Neural progenitor cell (in vitro differentiated cells): ENCODE results near the gene HLA-E.

Source experiments
- CTCF ChIP-seq: fragments of 200-600 bp; sonication (generic); IDR thresholded peaks from 2 replicates; pipeline ENCODE4 v1.5.1; 2017; ENCODE audit warnings: antibody characterized with exemption, mild to moderate bottlenecking
- EZH2 ChIP-seq: fragments of 200-600 bp; sonication (generic); IDR thresholded peaks from 2 replicates; pipeline ENCODE4 v1.6.1; 2017; ENCODE audit warnings: antibody characterized with exemption, mild to moderate bottlenecking, moderate library complexity

DNA sequence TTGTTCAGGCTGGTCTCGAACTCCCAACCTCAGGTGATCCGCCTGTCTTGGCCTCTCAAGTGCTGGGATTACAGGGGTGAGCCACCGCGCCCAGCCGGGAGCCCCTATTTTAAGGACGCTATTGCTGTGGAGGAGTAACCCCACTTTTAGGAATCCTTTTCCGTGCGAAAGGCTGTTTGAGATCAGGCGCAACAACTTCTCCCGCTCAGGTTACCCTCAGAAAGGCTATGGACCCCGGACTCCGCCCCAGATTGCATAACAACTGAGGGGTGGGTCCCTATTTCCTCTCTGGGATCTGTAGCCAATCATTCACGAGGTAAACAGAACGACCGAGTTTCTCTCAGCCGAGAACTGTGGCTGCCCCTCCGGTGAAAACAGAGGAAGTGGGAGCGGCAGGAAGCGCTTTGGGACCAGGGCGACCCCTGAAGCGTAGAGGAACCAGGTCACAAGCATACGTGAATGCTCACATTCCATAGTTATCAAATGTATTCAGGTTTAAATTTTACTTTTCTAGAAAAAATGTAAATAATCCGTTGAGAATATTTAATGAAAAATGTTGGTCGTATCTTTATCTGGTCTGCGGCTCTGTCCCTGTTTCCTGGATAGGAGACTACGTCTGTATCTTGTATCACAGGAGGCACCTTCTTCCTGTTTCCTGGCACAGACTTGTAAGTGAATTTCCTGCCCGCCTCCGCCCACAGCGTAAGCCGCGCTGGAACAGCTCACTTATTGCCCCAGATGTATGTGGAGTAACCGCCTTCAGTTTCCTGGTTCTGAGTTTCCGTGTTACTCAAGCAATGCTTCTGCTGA, 26.8 kb downstream of the HLA-E start:
- no peak for TF ChIP-seq CTCF
- no peak for TF ChIP-seq EZH2
